K562 (cell line): ENCODE data around the gene MRPL42.

ENCODE experiments used
- ARHGAP35 ChIP-seq: fragments of 450-650 bp; IDR thresholded peaks from 2 replicates; pipeline ENCODE4 v1.6.1; 2018; ENCODE audit not compliant: partially characterized antibody
- CTCF ChIP-seq, 3 experiments: IDR thresholded peaks in 2 of 3; conservative IDR thresholded peaks in 1 of 3; 2 replicates each; pipeline ENCODE4 v1.5.1; 2011 to 2012; ENCODE audit warnings: low read length in 3 of 3, mild to moderate bottlenecking in 3 of 3, control low read depth in 2 of 3, improper control_type of control experiment in 1 of 3, inconsistent platforms in 1 of 3, low read depth in 1 of 3, mixed read lengths in 1 of 3, moderate library complexity in 1 of 3; ENCODE audit not compliant: insufficient read depth in 2 of 3
- EZH2 ChIP-seq: IDR thresholded peaks from 2 replicates; pipeline ENCODE4 v1.6.1; 2012; ENCODE audit warnings: low read depth, mild to moderate bottlenecking, inconsistent platforms, low read length, borderline replicate concordance
- KDM2B ChIP-seq: fragments of 250-450 bp; sonication (Bioruptor Pico); IDR thresholded peaks from 2 replicates; pipeline ENCODE4 v1.8.0; 2021; ENCODE audit warnings: mild to moderate bottlenecking, moderate library complexity
- NFIC ChIP-seq: fragments of 450-650 bp; IDR thresholded peaks from 2 replicates; pipeline ENCODE4 v1.6.1; 2017; ENCODE audit warnings: mild to moderate bottlenecking, inconsistent platforms
- POLR2AphosphoS2 ChIP-seq: IDR thresholded peaks from 2 replicates; pipeline ENCODE4 v1.6.1; 2012; ENCODE audit warnings: low read length, improper control_type of control experiment
- PTBP1 ChIP-seq: fragments of 200-400 bp; formaldehyde crosslinking; IDR thresholded peaks from 2 replicates; pipeline ENCODE4 v1.6.1; 2017; ENCODE audit warnings: low read depth, low read length
- RAD21 ChIP-seq, 2 experiments: fragments of 250-450 bp in 1 of 2; fragments of 450-650 bp in 1 of 2; sonication (Bioruptor Pico) in 1 of 2; formaldehyde crosslinking in 1 of 2; IDR thresholded peaks in 1 of 2; conservative IDR thresholded peaks in 1 of 2; 2 replicates each; pipeline versions ENCODE4 v1.4.0 to v1.8.0; 2020 to 2022; ENCODE audit warnings: mild to moderate bottlenecking in 2 of 2, moderate library complexity in 1 of 2
- RBM17 ChIP-seq: fragments of 200-400 bp; formaldehyde crosslinking; IDR thresholded peaks from 2 replicates; pipeline ENCODE4 v1.6.1; 2017; ENCODE audit warnings: low read depth, mild to moderate bottlenecking, low read length, borderline replicate concordance
- RFX5 ChIP-seq: IDR thresholded peaks from 2 replicates; pipeline ENCODE4 v1.6.1; 2011; ENCODE audit warnings: low read depth, mild to moderate bottlenecking, improper control_type of control experiment, low read length
- SMARCA4 ChIP-seq: fragments of 450-650 bp; IDR thresholded peaks from 2 replicates; pipeline ENCODE4 v1.6.1; 2016
- TAF1 ChIP-seq: IDR thresholded peaks from 2 replicates; pipeline ENCODE4 v1.6.1; 2011; ENCODE audit warnings: mild to moderate bottlenecking, low read length, moderate library complexity; ENCODE audit not compliant: insufficient read depth, control insufficient read depth, severe bottlenecking; ENCODE audit errors: extremely low read depth

GRCh38 chr12:93507165-93507564 is 39.9 kb downstream of the MRPL42 start:
- TF ChIP-seq RAD21 (CRISPR knock-in tag; conservative IDR thresholded peaks at IDR 0.05 in 1 of 2, IDR thresholded peaks at IDR 0.05 in 1 of 2) (no peak), EZH2 (no peak), PTBP1 (no peak), CTCF (IDR thresholded peaks at IDR 0.05 in 2 of 3, conservative IDR thresholded peaks at IDR 0.05 in 1 of 3; ENCODE audit: insufficient read depth in 2 of 3, low read depth in 1 of 3, low read length in 3 of 3) (no peak), SMARCA4 (no peak), ARHGAP35 (no peak), RFX5 (no peak), TAF1 (no peak), RBM17 (no peak), KDM2B (CRISPR knock-in tag) (no peak), NFIC (no peak), POLR2AphosphoS2 (no peak)
